ENCODE results near the gene FAM131B. TPM values are rescaled to one million over a fixed set of nuclear protein-coding genes. Genes with fewer than 3 reads are reported as not detected.

The FAM131B gene
- total and polyA plus RNA-seq, 9 of the 15 experiments (the other 6 are each of a cell fraction or from before 2014, with no cell fraction given): 0.03 to 0.04 TPM; not detected in 7

DNA sequence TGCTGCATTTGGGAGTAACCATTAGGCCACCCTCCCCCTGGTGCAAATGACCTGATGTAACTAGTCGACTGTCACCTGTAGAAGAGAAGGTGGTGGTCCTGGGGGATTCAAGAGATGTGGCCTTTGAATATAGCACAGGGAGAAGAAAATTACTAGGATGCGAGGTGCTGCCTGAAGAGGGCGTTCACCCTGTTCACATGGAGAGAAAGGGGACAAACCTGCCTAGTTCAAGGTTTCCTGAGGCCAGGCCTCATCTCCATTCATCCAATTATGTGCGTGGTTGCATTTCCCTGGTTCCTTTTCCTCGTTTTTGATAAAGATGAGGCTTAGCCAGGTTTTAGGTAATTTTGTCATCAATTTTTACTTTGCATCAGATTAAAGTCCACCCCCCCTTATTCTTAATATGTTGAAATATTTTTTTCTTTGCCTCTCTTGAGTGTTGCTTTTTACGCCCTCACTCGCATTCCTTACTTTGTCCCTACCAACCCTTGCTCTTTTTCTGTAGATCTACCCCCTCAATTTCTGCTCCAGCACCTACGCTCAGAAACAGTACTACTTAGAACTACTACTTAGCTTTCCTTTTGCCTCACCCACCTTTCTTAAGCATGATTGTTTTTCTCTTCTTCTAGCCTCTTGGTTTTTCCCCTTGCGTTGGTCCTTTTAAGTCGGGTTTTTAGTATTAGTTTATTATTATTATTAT, 32.9 kb downstream of the FAM131B start (continued):
- TF ChIP-seq, protein P1, sequence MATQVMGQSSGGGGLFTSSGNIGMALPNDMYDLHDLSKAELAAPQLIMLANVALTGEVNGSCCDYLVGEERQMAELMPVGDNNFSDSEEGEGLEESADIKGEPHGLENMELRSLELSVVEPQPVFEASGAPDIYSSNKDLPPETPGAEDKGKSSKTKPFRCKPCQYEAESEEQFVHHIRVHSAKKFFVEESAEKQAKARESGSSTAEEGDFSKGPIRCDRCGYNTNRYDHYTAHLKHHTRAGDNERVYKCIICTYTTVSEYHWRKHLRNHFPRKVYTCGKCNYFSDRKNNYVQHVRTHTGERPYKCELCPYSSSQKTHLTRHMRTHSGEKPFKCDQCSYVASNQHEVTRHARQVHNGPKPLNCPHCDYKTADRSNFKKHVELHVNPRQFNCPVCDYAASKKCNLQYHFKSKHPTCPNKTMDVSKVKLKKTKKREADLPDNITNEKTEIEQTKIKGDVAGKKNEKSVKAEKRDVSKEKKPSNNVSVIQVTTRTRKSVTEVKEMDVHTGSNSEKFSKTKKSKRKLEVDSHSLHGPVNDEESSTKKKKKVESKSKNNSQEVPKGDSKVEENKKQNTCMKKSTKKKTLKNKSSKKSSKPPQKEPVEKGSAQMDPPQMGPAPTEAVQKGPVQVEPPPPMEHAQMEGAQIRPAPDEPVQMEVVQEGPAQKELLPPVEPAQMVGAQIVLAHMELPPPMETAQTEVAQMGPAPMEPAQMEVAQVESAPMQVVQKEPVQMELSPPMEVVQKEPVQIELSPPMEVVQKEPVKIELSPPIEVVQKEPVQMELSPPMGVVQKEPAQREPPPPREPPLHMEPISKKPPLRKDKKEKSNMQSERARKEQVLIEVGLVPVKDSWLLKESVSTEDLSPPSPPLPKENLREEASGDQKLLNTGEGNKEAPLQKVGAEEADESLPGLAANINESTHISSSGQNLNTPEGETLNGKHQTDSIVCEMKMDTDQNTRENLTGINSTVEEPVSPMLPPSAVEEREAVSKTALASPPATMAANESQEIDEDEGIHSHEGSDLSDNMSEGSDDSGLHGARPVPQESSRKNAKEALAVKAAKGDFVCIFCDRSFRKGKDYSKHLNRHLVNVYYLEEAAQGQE (IDR thresholded peaks at IDR 0.05; ENCODE audit: borderline replicate concordance): peak; percentile 8; the same call in 1 of the 2 replicates
- TF ChIP-seq, protein P1 (CRISPR knock-in tag; IDR thresholded peaks at IDR 0.05; ENCODE audit: low read depth): no peak
- TF ChIP-seq CTCF (IDR thresholded peaks at IDR 0.05 in 2 of 3, conservative IDR thresholded peaks at IDR 0.05 in 1 of 3; ENCODE audit: insufficient read depth in 2 of 3, low read depth in 1 of 3, low read length in 3 of 3): peak; percentile 42 to 57 (median 47)
